T follicular helper cell (primary cell): ENCODE measurements around the gene WDR48.
"Not testable (repeated sequence)": the region's sequence is repeated elsewhere in the genome, so short reads cannot be mapped to it uniquely, and the experiment has no call there.

Experiments used
- DNase-seq: peaks from one replicate; pipeline ENCODE4 v3.0.0-alpha.2; 2020; ENCODE audit warnings: low read depth
- total RNA-seq, 2 experiments: gene quantifications; one replicate each; lab custom pipeline; 2026; lab: John Stamatoyannopoulos, UW

WDR48 gene
- 115 to 120 reads per million in 2 experiments for total RNA-seq

GRCh38 chr3:39051649-39052561 lies at the start of gene WDR48, which contains the start of gene SCN11A:
TSS of gene WDR48 (plus strand) at chr3:39052016. CDS start at chr3:39052026, 10 bp downstream.
TSS of gene SCN11A (minus strand) at chr3:39051944. CDS start at chr3:38950362, 101,582 bp downstream.
- peak; percentile 90 for DNase-seq

GRCh38 chr3:39005295-39005694 lies 46.5 kb upstream of the WDR48 start:
- DNase-seq = no peak

- DNase-seq = no peak
Observed at GRCh38 chr3:39011191-39011736, 40.6 kb upstream of the WDR48 start.

GRCh38 chr3:39013289-39013688 lies 38.5 kb upstream of the WDR48 start:
- DNase-seq = no peak

GRCh38 chr3:39013921-39014509 lies 37.8 kb upstream of the WDR48 start:
- DNase-seq = no peak

- no peak for DNase-seq
Observed at GRCh38 chr3:39015418-39015817, 36.4 kb upstream of the WDR48 start.

- no peak for DNase-seq
Observed at GRCh38 chr3:39019299-39019698, 32.5 kb upstream of the WDR48 start.

- DNase-seq = no peak
Observed at GRCh38 chr3:39021029-39021428, 30.8 kb upstream of the WDR48 start.

- DNase-seq = no peak
Observed at GRCh38 chr3:39021465-39022285, 30.1 kb upstream of the WDR48 start.

- no peak for DNase-seq
Observed at GRCh38 chr3:39022286-39022630, 29.6 kb upstream of the WDR48 start.

- DNase-seq = no peak
Observed at GRCh38 chr3:39024497-39024896, 27.3 kb upstream of the WDR48 start.

GRCh38 chr3:39025222-39025970 lies 26.4 kb upstream of the WDR48 start:
- DNase-seq = no peak

- DNase-seq = no peak
Observed at GRCh38 chr3:39028546-39028945, 23.3 kb upstream of the WDR48 start.

GRCh38 chr3:39029556-39029955 lies 22.3 kb upstream of the WDR48 start:
- DNase-seq = no peak

- DNase-seq = no peak
Observed at GRCh38 chr3:39038165-39038564, 13.7 kb upstream of the WDR48 start.

- DNase-seq = no peak
Observed at GRCh38 chr3:39050029-39050428, 1.8 kb upstream of the WDR48 start.

GRCh38 chr3:39052583-39052982 lies 767 bp downstream of the WDR48 start:
- no peak for DNase-seq

- DNase-seq = no peak
Observed at GRCh38 chr3:39053696-39054095, 1.9 kb downstream of the WDR48 start.

- DNase-seq = no peak
Observed at GRCh38 chr3:39056151-39056550, 4.3 kb downstream of the WDR48 start.

GRCh38 chr3:39061228-39061627 lies 9.4 kb downstream of the WDR48 start:
- DNase-seq = not testable (repeated sequence)

- DNase-seq = no peak
Observed at GRCh38 chr3:39062180-39062579, 10.4 kb downstream of the WDR48 start.
